Erythroblast (primary cell): ENCODE results near the gene PBRM1.
"Not testable (repeated sequence)": the region's sequence is repeated elsewhere in the genome, so short reads cannot be mapped to it uniquely, and the experiment has no call there.

ENCODE experiments used
- DNase-seq, 2 experiments: peaks; one replicate each; lab custom pipeline; 2025; lab: John Stamatoyannopoulos, UW
- GATA1 ChIP-seq: IDR thresholded peaks from 2 replicates; pipeline ENCODE4 v1.6.1; 2011; ENCODE audit warnings: low read depth, mild to moderate bottlenecking, control low read depth, low read length, moderate library complexity
- POLR2A ChIP-seq: IDR thresholded peaks from 2 replicates; pipeline ENCODE4 v1.6.1; 2011; ENCODE audit warnings: mild to moderate bottlenecking, low read length

Gene PBRM1

DNA sequence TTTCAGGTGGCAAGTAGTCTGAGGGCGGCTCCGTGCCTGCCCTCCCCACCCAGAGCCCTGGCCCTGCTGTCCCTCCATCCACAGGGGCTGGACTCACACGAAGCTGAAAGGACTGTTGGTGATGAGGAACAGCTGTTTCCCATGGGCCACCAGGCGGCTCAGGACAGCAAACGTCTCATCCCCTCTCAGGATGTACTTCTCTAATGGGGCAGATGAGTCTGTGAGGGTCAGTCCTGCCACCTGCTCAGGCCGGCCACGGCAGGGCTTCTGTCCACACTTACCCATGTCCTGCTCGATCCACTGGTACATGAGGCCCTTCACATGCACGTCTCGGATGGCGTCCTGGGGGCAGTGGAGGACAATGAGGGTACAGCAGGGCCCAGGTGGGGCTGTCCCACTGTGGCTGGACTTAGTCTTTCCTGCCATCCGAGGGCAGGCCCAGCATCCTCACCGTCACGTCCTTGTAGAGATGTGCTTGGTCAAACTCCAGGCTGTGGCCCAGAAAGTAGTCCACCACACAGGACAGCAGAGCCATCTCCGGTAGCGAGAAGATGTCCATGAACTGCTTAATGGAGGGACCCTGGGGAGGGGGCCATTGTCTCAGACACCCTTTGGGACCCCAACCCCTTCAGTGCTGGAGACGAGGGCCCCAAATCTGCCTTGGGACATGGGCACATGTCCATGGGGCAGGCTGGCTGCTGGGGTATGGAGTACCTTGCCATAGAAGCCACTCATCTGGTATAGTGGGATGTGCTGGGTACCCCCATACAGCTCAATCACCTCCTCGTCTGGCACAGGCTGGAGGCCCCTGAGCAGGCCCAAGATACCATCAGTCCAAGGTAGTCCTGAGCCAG, 157.8 kb downstream of the PBRM1 start:
- TF ChIP-seq POLR2A (no peak), GATA1 (no peak)
- DNase-seq = no peak

DNA sequence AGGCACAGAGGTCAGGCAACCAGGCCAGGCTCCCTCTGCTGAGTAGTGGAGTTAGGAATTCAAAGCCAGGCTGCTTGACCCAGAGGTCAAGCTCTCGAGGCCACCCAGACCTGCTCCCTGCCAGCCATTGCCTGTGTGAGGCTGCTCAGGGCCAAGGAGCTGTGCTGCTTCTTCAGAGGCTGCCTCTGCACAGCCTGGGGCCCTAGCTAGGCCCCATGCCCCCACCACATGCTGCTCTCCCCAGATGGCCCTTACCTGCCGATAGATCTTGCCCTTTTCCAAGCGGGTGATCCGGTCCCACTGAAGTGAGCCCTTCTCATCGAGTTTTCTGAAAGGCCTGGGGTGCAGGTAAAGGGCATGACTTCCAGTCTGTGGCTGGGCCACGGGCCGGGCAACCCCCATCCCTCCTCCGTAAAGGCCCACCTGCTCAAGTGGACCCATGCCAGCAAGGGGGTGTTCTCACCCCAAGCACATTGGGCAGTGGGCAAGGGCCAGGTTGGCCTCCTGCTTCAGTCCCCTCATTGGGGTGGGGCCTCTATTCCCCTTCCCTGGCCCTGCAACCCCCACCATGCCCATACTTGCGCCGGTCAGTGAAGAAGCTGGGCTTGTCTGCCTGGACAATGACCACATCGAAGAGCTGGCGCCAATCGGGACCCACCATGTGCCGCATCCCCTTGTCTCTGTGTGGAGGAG, 158.5 kb downstream of the PBRM1 start:
- no peak for TF ChIP-seq POLR2A
- TF ChIP-seq GATA1 = no peak
- DNase-seq = no peak

DNA sequence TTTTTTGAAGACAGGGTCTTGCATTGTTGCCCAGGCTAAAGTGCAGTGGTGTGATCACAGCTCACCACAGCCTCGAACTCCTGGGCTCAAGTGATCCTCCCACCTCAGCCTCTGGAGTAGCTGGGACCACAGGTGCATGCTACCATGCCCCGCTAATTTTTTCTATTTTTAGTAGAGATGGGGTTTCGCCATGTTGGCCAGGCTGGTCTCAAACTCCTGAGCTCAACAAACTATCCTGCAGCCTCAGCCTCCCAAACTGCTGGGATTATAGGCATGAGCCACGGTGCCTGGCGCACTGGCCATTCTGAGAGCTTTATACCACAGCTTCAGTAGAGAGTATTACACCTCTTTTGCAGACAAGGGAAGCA, 159.1 kb downstream of the PBRM1 start:
- DNase-seq = not testable (repeated sequence)

DNA sequence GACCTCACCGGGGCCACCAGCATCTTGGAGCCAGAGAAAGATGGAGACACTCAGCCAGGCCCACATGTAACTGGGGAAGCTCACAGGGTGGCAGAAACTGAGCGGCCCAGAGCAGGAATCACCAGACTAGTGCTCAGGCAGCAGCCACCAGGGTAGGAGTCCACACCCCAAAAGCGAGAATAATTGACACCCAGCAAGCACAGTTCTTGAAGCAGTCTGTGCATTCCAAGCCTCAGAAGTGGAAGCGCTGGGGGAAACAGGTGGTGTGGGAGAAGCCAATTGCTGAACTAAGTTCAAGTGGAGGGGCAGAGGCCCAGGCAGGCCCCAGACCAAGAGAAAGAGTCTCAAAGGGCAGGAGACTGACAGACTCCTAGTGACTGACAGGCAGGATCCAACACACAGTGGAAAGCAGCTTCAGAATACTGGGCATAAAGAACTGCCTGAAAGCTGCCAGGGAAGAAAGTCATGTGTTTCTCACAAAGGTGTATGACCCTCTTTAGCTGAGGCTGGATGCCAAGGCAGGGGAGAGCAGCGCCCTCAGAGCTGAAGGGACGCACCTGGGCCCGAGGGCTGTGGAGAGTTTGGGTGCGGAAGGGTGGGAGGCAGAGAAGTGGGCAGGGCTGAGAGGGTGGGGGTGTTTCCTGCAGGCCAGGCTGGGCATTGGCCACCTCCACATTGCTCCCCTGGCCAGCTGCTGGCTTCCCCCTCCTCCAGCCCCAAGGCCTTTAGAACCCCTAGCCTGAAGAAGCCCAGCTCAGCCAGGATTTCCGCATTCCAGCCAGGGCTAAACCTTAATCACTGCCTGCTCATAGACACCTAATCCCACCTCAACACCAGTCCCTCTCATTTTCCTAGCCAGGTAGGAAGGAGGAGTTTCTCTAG, 159.8 kb downstream of the PBRM1 start:
- no peak for TF ChIP-seq GATA1
- TF ChIP-seq POLR2A = no peak
- DNase-seq = no peak

DNA sequence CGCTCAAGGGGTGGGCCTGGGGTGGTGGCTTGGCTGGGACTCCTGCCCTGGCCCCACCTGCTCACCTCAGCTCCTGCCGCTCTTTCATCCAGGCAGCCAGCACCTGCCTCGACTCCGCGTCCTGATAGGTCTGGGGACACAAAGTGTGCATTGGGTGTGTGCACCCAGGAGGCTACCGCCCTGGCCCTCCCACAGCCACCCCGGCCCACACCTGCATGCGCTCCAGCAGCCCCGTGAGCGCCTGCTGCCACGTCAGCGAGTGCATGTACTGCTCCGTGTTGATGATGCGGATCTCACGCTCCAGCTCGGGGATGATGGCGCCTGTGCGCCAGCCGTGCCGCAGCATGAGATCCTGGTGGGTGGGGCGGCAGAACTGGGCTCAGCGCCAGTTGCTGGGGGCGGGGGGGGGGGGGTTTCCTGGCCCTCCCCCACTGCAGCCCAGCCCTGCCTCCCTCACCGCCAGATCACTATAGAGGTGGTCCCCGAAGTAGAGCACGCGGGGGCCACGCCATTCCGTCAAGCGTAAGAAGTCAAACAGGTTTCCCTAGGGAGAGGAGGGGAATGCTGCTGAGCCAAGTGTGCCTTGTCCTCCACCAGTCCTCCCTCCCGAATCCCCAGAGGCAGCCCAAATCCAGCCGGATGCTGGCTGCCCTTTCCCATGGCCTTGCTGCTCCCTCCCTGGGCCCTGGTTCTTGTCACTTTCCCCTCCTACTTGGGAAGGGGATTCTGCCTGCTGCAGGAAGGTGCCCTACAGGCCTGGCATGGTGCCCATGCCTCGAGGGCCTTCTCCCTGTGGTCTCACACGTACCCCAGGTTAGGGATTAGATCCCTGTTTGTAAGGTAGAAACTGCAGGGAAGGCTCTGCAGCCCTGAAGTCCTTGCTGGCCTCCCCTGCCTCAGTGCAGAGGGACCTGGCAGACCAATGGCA, 160.7 kb downstream of the PBRM1 start:
- no peak for TF ChIP-seq GATA1
- no peak for TF ChIP-seq POLR2A
- no peak for DNase-seq

DNA sequence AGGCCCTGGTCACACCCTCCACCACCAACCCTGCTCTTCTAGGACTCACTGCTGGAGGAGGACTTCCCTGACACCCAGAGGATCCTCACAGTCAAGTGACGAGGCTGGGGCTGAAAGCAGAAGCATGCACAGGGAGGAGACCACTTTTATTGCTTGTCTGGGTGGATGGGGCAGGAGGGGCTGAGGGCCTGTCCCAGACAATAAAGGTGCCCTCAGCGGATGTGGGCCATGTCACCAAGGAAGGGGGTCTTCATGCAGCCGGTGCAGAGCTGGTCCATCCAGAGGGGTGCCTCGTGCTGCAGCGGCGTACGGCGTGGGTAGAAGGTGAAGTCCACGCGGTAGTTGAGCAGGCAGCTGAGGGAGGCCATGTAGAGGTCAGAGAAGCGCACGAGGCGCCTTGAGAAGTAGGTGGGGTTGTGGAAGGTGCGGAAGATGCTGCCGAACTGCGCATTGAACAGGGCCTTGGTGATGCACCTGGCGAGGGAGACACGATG, 161.4 kb downstream of the PBRM1 start:
- no peak for DNase-seq
- TF ChIP-seq GATA1 (no peak), POLR2A (no peak)

GRCh38 chr3:52523386-52524257, 162.1 kb downstream of the PBRM1 start:
- DNase-seq = no peak
- no peak for TF ChIP-seq GATA1
- no peak for TF ChIP-seq POLR2A

DNA sequence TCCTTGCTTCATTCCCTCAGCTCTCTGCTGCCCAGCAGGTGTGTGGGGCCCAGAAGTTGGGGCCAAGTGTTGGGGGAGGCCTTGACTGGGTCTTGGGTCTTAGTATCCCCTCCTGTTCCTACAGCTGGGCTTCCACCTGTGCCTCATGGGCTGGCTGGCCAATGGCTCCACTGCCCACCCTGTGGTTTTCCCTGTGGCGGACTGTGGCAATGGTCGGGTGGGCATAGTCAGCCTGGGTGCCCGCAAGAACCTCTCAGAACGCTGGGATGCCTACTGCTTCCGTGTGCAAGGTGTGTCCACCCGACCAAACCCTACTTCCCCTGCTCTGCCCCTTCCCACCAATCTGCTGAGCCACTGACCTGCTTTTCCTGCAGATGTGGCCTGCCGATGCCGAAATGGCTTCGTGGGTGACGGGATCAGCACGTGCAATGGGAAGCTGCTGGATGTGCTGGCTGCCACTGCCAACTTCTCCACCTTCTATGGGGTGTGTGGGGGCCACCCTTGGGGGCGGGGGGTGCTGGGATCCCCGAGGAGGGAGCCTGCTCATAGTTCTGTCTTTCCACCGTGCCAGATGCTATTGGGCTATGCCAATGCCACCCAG, 163.0 kb downstream of the PBRM1 start:
- TF ChIP-seq GATA1 (no peak), POLR2A (no peak)
- DNase-seq = no peak

GRCh38 chr3:52521881-52522650, 163.6 kb downstream of the PBRM1 start:
- no peak for DNase-seq
- TF ChIP-seq GATA1 = no peak
- TF ChIP-seq POLR2A = no peak

- TF ChIP-seq POLR2A (no peak), GATA1 (no peak)
- no peak for DNase-seq
These were observed 164.3 kb downstream of the PBRM1 start for GRCh38 chr3:52521488-52521824.
